ENCODE results near the gene GRM1.

The GRM1 gene

GRCh38 chr6:146355521-146356100 is 326.7 kb downstream of the GRM1 start:
- no peaks in the 10 kb centered on the region for H3K36me3 ChIP-seq (replicated peaks)
- no peak overlapping the region for H3K4me3 ChIP-seq (ENCODE audit: low read depth, low read length)
- in situ Hi-C loops (cut with HindIII; ENCODE audit: low pct_ligation_motif_present, low sequenced_read_pairs): no loop called here
- TF ChIP-seq, protein P1, sequence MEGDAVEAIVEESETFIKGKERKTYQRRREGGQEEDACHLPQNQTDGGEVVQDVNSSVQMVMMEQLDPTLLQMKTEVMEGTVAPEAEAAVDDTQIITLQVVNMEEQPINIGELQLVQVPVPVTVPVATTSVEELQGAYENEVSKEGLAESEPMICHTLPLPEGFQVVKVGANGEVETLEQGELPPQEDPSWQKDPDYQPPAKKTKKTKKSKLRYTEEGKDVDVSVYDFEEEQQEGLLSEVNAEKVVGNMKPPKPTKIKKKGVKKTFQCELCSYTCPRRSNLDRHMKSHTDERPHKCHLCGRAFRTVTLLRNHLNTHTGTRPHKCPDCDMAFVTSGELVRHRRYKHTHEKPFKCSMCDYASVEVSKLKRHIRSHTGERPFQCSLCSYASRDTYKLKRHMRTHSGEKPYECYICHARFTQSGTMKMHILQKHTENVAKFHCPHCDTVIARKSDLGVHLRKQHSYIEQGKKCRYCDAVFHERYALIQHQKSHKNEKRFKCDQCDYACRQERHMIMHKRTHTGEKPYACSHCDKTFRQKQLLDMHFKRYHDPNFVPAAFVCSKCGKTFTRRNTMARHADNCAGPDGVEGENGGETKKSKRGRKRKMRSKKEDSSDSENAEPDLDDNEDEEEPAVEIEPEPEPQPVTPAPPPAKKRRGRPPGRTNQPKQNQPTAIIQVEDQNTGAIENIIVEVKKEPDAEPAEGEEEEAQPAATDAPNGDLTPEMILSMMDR (IDR thresholded peaks at IDR 0.05; ENCODE audit: low read depth, low read length, missing control alignments): no peak
- no peaks in the 10 kb centered on the region for H3K27me3 ChIP-seq (replicated peaks)
- no peak overlapping the region for H3K27ac ChIP-seq
- DNase-seq: no peak

DNA sequence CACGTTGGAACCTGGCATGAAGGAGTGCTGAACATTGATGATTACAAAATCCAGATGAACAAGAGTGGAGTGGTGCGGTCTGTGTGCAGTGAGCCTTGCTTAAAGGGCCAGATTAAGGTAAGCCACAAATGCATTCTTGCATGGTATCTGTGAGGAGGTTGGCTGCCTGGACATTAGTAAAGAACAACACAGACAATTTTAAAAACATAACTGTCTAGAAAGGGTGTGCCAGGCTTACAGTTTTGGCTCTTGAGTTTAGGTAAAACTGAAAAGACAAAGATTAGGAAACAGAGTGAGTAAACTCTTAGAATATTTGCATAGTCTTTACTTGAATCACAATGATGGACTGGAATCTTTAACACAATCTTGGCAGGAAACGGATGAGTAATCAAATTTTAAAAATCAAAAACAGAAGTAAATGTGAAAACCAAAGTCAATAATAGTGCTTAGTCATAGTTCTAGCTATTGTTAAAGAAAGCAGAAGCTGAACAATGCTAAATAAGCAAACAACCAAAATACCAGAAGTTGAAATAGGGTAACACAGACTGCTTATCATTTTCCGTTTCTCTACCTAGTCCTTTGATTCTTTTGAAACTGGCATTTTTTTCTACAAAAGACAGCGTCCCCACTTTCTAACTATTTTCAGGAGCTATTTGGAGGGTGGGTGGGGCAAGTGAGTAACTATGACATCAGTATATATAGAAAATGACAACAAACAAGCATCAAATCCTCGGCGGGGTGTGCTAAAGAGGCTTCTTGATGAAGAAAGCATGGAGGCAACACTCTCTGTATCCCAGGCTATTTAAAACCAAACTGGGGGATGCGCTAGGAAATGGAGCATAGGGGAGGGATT is 328.9 kb downstream of the GRM1 start:
- Histone ChIP-seq H3K36me3 (replicated peaks) (no peaks in the 10 kb centered on the region), H3K27ac (peak overlapping the region; percentile 91), H3K4me3 (ENCODE audit: low read depth, low read length) (peak overlapping the region; percentile 26), H3K27me3 (replicated peaks) (no peaks in the 10 kb centered on the region)
- in situ Hi-C loops (cut with HindIII; ENCODE audit: low pct_ligation_motif_present, low sequenced_read_pairs): no loop called here
- TF ChIP-seq, protein P1 (IDR thresholded peaks at IDR 0.05; ENCODE audit: low read depth, low read length, missing control alignments): no peak
- peak; percentile 77 for DNase-seq

GRCh38 chr6:146358431-146359046 is 329.7 kb downstream of the GRM1 start:
- in situ Hi-C loops (cut with HindIII; ENCODE audit: low pct_ligation_motif_present, low sequenced_read_pairs): no loop called here
- Histone ChIP-seq H3K4me3 (ENCODE audit: low read depth, low read length) (peak overlapping the region; percentile 26), H3K27me3 (replicated peaks) (no peaks in the 10 kb centered on the region), H3K36me3 (replicated peaks) (no peaks in the 10 kb centered on the region), H3K27ac (peak overlapping the region; percentile 91)
- peak; percentile 85 for DNase-seq
- TF ChIP-seq, protein P1 (IDR thresholded peaks at IDR 0.05; ENCODE audit: low read depth, low read length, missing control alignments): no peak

DNA sequence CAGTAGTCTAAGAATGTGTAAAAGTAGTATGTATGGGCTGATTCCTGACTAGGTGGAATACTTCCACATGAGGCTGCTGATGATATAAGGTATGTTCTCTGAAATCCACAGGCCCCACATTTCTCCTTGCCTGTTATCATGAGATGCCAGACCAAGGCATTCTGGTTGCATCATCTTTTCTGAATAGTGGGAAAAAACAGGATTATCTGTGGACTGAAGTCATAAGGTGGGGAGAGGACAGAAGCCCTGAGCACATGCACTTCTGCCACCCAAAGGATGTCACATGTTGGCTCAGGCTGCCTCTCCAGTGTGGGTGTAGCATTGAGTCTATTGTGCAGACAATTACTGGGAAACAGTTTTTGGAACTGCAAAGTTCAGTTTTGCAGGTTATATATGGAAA is 330.3 kb downstream of the GRM1 start:
- Histone ChIP-seq H3K27ac (peak overlapping the region; percentile 91), H3K36me3 (replicated peaks) (no peaks in the 10 kb centered on the region), H3K4me3 (ENCODE audit: low read depth, low read length) (no peak overlapping the region), H3K27me3 (replicated peaks) (no peaks in the 10 kb centered on the region)
- TF ChIP-seq, protein P1 (IDR thresholded peaks at IDR 0.05; ENCODE audit: low read depth, low read length, missing control alignments): no peak
- DNase-seq: no peak
- in situ Hi-C loops (cut with HindIII; ENCODE audit: low pct_ligation_motif_present, low sequenced_read_pairs): no loop called here

- H3K4me3 ChIP-seq (ENCODE audit: low read depth, low read length): no peak overlapping the region
- in situ Hi-C loops (cut with HindIII; ENCODE audit: low pct_ligation_motif_present, low sequenced_read_pairs): no loop called here
- DNase-seq: peak; percentile 63
- TF ChIP-seq, protein P1 (IDR thresholded peaks at IDR 0.05; ENCODE audit: low read depth, low read length, missing control alignments): no peak
- H3K36me3 ChIP-seq (replicated peaks): no peaks in the 10 kb centered on the region
- no peak overlapping the region for H3K27ac ChIP-seq
- H3K27me3 ChIP-seq (replicated peaks): no peaks in the 10 kb centered on the region
These were observed 332.5 kb downstream of the GRM1 start for GRCh38 chr6:146361128-146361924.
